Muscle of leg (tissue), 11 donors: Measurements from ENCODE around the gene MRFAP1L1. TPM values are rescaled to one million over a fixed set of nuclear protein-coding genes. Genes with fewer than 3 reads are reported as not detected.

ENCODE experiments used
- DNase-seq: peaks from one replicate; pipeline ENCODE4 v3.0.0; 2013
- H3K27ac ChIP-seq: one replicate; pipeline ENCODE4 v1.5.1; 2013; ENCODE audit warnings: mild to moderate bottlenecking, low read length, control low read depth
- H3K27me3 ChIP-seq: one replicate; pipeline ENCODE4 v1.6.1; 2013; ENCODE audit warnings: low read length; ENCODE audit not compliant: control insufficient read depth, insufficient read depth
- H3K36me3 ChIP-seq: one replicate; pipeline ENCODE4 v1.6.1; 2013; ENCODE audit warnings: low read length; ENCODE audit not compliant: control insufficient read depth, insufficient read depth
- H3K4me1 ChIP-seq: one replicate; pipeline ENCODE4 v1.6.1; 2013; ENCODE audit warnings: low read length; ENCODE audit not compliant: control insufficient read depth, insufficient read depth
- H3K4me3 ChIP-seq: one replicate; pipeline ENCODE4 v1.5.1; 2013; ENCODE audit warnings: low read length, control low read depth
- H3K9me3 ChIP-seq: replicated peaks from 2 replicates; pipeline ENCODE4 v1.6.1; 2013; ENCODE audit warnings: low read depth, low read length; ENCODE audit not compliant: control insufficient read depth
- WGBS: methylation state at CpG from one replicate; pipeline ENCODE4 v1.1.5; 2013; ENCODE audit warnings: missing lambda C conversion rate; ENCODE audit not compliant: insufficient coverage; 5-methylcytosine and 5-hydroxymethylcytosine counted together
- polyA plus RNA-seq, 8 donors: library from polyadenylated mRNA; unstranded; fragments of 120-200 nt; gene quantifications; one replicate each; pipeline versions ENCODE4 v1.2.1 to v1.2.3, GENCODE V29; 2013; ENCODE audit warnings: inconsistent platforms in 1 of 8, low replicate concordance in 1 of 8; ENCODE audit not compliant: insufficient read length in 8 of 8, insufficient read depth in 1 of 8
- total RNA-seq: library from RNA; stranded (reverse); fragments of 120-200 nt; gene quantifications from one replicate; pipeline ENCODE4 v1.2.4, GENCODE V29; 2013

Gene MRFAP1L1
- total and polyA plus RNA-seq, 9 donors, result 53.9 to 77.5 (median 57.0) TPM

DNA sequence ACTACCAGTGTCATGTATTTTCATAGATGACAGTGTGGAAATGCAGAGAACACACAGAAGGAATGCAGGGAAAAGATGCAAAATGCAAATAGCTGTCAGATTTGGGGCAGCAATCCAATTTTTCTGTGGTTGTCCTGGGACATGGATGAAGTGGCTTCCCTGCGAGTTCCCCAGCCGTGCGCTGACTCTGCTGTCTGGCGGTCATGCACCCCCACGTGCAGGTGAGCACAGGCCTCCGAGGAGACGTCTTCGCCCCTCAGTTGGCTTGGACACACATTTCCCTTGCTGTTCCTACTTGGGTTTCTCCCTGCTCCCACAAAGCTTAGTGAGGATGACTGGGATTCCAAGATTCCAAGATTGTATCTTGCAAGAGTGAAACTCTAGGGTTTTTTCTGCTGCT, 30.7 kb upstream of the MRFAP1L1 start:
- Histone ChIP-seq H3K27ac (no peak overlapping the region), H3K4me1 (no peaks in the 10 kb centered on the region), H3K36me3 (no peaks in the 10 kb centered on the region), H3K4me3 (no peak overlapping the region), H3K9me3 (no peaks in the 10 kb centered on the region), H3K27me3 (peaks cover 1% of the 10 kb centered on the region)
- DNase-seq, result no peak
- WGBS, result 52% methylated on average over 8 of the region's 8 CpGs

DNA sequence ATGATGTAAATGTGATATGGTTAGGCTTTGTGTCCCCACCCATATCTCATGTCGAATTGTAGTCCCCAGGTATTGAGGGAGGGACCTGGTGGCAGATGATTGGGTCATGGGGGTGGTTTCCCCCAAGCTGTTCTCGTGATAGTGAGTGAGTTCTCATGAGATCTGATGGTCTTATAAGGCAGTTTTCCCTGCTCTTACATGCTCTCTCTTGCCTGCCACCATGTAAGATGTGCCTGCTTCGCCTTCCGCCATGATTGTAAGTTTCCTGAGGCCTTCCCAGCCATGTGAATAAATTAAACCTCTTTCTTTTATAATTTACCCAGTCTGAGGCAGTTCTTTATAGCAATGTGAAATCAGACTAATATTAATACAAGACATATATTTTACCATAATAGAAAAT, 30.3 kb upstream of the MRFAP1L1 start:
- no peak for DNase-seq
- H3K4me1 ChIP-seq, result no peaks in the 10 kb centered on the region
- no CpG with 5 or more reads among the region's 4 CpGs for WGBS
- no peaks in the 10 kb centered on the region for H3K9me3 ChIP-seq
- H3K4me3 ChIP-seq, result no peak overlapping the region
- H3K27me3 ChIP-seq, result peaks cover 2% of the 10 kb centered on the region
- H3K36me3 ChIP-seq, result no peaks in the 10 kb centered on the region
- H3K27ac ChIP-seq, result no peak overlapping the region

DNA sequence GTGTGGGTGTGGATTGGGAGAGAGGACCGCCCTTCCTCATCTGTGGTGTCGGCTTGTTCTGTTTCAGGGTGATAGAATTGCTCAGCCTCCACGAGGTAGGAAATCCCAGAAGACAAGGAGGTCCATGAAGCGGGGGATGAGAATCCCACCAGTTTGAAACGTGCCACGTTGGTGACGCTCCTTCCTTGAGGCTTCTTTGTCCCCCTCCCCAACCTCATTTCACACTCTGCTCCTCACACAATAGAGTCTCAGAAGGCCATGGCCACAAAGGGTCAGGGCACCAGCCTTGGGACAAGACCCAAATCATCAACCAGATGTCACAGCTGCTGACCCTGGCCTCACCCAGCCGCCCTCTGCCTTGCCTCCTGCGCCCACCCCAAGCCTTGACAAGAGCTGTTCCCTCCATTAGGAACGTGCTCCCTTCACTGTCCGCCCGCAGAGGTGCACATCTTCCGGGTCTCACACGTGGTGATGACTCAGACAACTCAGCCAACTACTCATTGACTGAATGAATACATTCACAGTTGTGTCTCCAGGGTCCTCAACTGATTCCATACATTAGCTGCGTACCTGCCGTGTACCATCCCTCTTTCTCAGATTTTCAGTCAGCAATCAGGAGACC, 24.6 kb upstream of the MRFAP1L1 start:
- H3K27me3 ChIP-seq, result peaks cover 8% of the 10 kb centered on the region
- H3K4me3 ChIP-seq, result no peak overlapping the region
- WGBS, result 78% methylated on average over 10 of the region's 16 CpGs
- no peak for DNase-seq
- H3K27ac ChIP-seq, result no peak overlapping the region
- H3K4me1 ChIP-seq, result peaks cover 5% of the 10 kb centered on the region
- no peaks in the 10 kb centered on the region for H3K36me3 ChIP-seq
- H3K9me3 ChIP-seq, result no peaks in the 10 kb centered on the region

DNA sequence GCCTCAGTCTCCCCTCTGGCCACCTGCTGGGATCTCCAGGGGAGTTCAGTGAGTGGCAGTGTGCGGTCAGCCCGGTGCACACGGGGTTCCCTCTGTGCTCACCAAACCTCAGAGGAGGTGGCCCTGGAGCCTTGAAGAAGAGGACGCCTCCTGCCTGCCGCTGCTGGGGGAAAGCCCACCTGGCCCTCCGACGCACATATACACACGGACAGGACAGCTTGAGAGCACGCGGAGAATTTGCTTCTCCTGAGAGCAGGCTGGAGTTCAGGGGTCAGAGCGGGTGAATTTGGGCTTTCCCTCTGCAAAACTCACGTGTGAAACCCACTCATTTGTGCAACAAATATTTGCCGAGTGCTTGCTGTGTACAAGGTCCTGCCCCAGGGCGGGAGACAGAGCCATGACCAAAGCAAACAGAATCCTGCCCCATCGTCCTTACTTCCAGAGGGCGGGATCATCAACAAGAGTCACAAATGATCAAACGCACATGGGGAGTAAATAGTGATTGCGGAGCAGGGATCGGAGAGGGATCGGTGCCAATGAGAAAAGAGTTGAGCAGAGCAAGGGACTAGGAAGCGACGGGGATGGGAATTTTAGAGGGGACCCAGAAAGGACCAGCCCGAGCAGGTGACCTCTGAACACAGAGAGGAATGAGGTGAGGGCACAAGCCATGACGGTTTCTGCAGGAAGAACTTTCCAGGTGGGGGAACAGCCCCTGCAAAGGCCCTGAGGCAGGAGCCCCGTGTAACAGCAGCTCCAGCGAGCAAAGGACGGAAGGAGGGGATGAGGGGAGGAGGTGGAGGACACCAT, 23.9 kb upstream of the MRFAP1L1 start:
- Histone ChIP-seq H3K4me3 (no peak overlapping the region), H3K36me3 (no peaks in the 10 kb centered on the region), H3K27me3 (peaks cover 8% of the 10 kb centered on the region), H3K9me3 (no peaks in the 10 kb centered on the region), H3K4me1 (peaks cover 5% of the 10 kb centered on the region), H3K27ac (no peak overlapping the region)
- DNase-seq, result no peak
- 80% methylated on average over 22 of the region's 27 CpGs for whole genome bisulfite sequencing

DNA sequence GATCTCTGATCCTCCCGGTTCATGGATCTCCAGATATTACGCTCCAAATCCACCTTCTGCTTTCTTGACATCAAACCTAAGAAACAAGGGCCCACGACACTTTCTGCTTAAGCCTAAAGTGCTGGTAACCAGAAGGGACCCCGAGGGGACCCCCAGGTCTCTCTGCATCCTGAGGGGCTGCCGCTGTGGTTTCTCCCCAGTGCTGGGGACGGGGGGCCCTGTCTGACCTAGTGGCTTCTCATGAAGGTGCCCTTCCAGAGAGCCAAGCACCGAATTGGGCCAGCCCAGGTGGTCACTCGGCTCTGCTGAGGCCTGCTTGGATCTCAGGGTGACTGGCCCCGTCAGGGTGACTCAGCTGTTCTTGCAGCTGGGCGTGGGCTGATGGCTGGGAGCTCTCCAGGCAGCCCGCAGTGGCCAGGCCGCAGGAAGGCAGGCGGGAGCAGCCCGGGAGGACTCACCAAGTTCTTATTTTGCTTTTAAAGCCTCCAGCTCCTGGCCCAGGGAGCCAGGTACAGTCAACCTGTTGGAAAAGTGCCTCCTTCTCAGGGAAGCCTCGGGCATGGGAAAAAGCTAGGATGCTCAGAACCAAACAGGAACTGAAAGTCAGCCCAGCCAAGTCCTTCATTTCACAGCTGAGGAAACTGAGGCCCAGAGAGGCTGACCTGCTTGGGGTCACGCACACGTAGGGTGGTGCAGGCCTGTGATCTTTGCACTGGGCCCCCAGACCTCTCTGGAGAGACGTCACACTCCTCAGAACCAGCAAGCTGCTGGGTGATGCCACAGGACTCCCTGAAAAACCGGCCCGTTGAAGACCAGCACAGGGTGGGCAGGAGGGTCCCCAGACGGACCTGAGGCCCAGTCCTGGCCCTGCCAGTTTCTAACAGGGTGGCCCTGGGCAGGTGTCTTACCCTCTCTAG, 23.0 kb upstream of the MRFAP1L1 start:
- no peaks in the 10 kb centered on the region for H3K9me3 ChIP-seq
- WGBS, result 68% methylated on average over 21 of the region's 21 CpGs
- H3K4me1 ChIP-seq, result peaks cover 5% of the 10 kb centered on the region
- no peaks in the 10 kb centered on the region for H3K36me3 ChIP-seq
- no peak overlapping the region for H3K27ac ChIP-seq
- DNase-seq, result peak; percentile 48
- H3K27me3 ChIP-seq, result peaks cover 8% of the 10 kb centered on the region
- no peak overlapping the region for H3K4me3 ChIP-seq

DNA sequence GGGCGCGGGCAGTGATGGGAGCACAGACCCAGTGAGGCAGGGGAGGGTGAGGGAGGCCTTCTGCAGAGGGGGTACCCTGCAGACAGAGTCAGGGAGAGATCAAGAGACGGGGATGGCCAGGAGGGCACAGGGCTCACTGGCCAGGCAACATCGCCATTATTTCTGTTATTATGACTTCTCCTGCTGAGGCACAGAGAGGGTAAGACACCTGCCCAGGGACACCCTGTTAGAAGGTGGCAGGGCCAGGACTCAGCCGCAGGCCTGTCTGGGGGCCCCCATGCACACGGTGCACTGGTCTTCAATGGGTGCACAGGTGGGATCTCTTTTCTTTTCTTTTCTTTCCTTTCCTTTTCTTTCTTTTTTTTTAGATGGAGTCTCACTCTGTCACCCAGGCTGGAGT, 22.1 kb upstream of the MRFAP1L1 start:
- no peak overlapping the region for H3K4me3 ChIP-seq
- 96% methylated on average over 4 of the region's 6 CpGs for WGBS
- no peak for DNase-seq
- no peak overlapping the region for H3K27ac ChIP-seq
- H3K9me3 ChIP-seq, result no peaks in the 10 kb centered on the region
- H3K4me1 ChIP-seq, result peaks cover 5% of the 10 kb centered on the region
- no peaks in the 10 kb centered on the region for H3K36me3 ChIP-seq
- peaks cover 8% of the 10 kb centered on the region for H3K27me3 ChIP-seq

DNA sequence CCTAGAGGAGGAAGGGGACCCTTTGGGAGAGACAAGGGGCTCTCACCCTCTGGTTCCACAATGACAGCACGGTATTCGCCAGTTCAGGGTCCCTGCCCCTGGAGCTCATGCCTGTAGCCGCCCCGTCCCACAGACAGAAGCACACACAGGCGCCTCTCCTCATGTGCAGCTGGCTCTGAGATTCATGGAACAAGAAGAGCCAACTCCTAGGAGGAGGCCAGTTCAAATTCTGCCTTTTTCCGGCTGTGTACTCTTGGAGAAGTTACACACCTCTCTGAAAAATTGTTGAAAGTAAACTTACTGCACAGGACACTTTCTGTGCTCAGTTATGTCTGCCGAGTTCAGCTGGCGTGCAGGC, 21.6 kb upstream of the MRFAP1L1 start:
- H3K36me3 ChIP-seq, result no peaks in the 10 kb centered on the region
- H3K27me3 ChIP-seq, result peaks cover 8% of the 10 kb centered on the region
- no peak overlapping the region for H3K4me3 ChIP-seq
- peaks cover 5% of the 10 kb centered on the region for H3K4me1 ChIP-seq
- WGBS, result 78% methylated on average over 8 of the region's 8 CpGs
- no peaks in the 10 kb centered on the region for H3K9me3 ChIP-seq
- no peak overlapping the region for H3K27ac ChIP-seq
- no peak for DNase-seq

DNA sequence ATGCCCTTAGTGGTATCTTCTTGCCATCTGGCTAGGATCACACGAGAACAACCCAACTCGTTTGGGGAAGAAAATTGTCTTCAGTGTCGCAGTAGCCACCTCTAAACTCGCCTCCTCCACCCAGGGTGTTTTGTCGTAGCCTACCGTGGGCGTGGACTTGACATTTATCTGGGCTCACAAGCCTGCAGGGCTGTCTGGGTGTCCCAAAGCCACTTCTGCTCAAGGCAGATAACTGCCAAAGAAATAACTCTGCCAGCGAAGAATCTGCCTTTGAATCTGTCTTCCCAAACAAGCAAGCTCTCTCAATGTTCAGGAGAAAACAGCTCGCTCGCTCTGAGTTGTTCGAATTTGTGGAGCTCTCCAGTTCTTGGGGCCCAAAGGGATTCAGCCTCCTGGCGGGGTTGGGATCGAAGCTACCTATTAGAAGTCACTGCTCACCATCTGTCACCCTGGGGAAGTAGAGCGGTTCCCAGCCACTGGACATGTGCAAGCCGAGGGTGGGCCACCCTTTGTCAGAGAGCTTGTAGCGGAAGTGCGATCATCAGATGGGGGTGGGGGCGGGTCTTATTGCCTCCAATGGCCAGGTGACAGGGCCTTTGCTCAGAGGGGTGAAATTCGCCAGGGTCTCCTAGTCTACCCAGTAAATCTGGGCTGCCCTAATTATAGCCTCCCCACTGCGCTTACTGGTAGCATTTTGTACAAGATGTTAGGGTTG, 21.1 kb upstream of the MRFAP1L1 start:
- H3K4me1 ChIP-seq, result peaks cover 5% of the 10 kb centered on the region
- H3K4me3 ChIP-seq, result no peak overlapping the region
- H3K9me3 ChIP-seq, result no peaks in the 10 kb centered on the region
- WGBS, result 54% methylated on average over 10 of the region's 20 CpGs
- no peak for DNase-seq
- H3K27ac ChIP-seq, result no peak overlapping the region
- no peaks in the 10 kb centered on the region for H3K36me3 ChIP-seq
- H3K27me3 ChIP-seq, result peaks cover 8% of the 10 kb centered on the region

DNA sequence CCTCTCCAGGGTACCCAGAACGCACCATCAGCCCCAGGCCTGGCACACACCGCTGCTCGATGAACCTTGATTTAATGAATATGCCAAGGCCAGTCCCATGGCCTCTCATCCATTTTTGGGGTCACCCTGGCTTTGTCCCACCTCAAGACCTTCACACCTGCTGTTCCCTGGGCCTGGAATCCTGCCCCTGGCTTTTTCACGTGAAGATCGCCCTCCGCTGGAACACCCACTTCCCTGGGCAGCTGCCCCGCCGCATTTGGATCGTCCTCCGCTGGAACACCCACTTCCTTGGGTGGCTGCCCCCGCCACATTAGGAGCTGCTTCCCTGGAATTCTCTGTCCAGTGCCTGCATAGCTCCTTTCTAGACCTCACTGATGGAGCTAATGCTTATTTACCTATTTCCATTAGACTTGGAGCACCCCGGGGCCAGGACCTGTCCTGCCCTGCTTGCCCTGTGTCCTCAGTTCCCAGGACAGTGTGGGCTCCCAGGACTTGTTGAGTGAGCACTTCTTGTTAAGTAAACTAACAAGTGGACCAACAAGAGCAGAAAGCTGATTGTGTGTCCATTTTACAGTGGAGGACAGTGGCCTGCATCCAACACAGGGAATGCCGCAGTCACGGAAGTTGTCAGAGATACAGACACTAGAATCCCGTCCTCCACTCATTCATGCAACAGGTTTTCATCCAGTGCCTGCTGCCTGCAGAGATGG, 18.8 kb upstream of the MRFAP1L1 start:
- no peak for DNase-seq
- Histone ChIP-seq H3K27me3 (peaks cover 2% of the 10 kb centered on the region), H3K4me3 (no peak overlapping the region), H3K27ac (no peak overlapping the region), H3K4me1 (peaks cover 5% of the 10 kb centered on the region), H3K9me3 (no peaks in the 10 kb centered on the region), H3K36me3 (no peaks in the 10 kb centered on the region)
- WGBS, result 71% methylated on average over 14 of the region's 15 CpGs
